Hematopoietic multipotent progenitor cell (in vitro differentiated cells): Measurements from ENCODE around the gene GRK5. TPM values are rescaled to one million over a fixed set of nuclear protein-coding genes. Genes with fewer than 3 reads are reported as not detected.

Experiments used
- DNase-seq, 3 donors: peaks; one replicate each; pipeline ENCODE4 v3.0.0-alpha.2; 2011 to 2015; ENCODE audit warnings: low read depth in 2 of 3, low spot score in 2 of 3
- total RNA-seq: library from RNA; depleted of rRNA; stranded (reverse); fragments of >200 nt; gene quantifications from one replicate; pipeline ENCODE4 v1.2.3, GENCODE V29; 2012

Gene GRK5
- total RNA-seq, 1 donor, result 2.2 TPM

- DNase-seq, result no peak
Measured at GRCh38 chr10:119446441-119447277, 239.3 kb downstream of the GRK5 start.

- DNase-seq, result no peak
Measured at GRCh38 chr10:119447421-119447820, 240.1 kb downstream of the GRK5 start.

GRCh38 chr10:119447823-119448546 is 240.6 kb downstream of the GRK5 start:
- no peak for DNase-seq

- no peak for DNase-seq
Measured at GRCh38 chr10:119448628-119449584, 241.5 kb downstream of the GRK5 start.

- no peak for DNase-seq
Measured at GRCh38 chr10:119449760-119450461, 242.5 kb downstream of the GRK5 start.

GRCh38 chr10:119450606-119451299 is 243.4 kb downstream of the GRK5 start:
- no peak for DNase-seq

- no peak for DNase-seq
Measured at GRCh38 chr10:119451300-119451896, 244.0 kb downstream of the GRK5 start.

- DNase-seq, result no peak
Measured at GRCh38 chr10:119452396-119452795, 245.0 kb downstream of the GRK5 start.

GRCh38 chr10:119453313-119453712 is 245.9 kb downstream of the GRK5 start:
- no peak for DNase-seq

- no peak for DNase-seq
Measured at GRCh38 chr10:119454316-119454715, 246.9 kb downstream of the GRK5 start.

- DNase-seq, result no peak
Measured at GRCh38 chr10:119454990-119455389, 247.6 kb downstream of the GRK5 start.

- DNase-seq, result no peak
Measured at GRCh38 chr10:119455609-119456434, 248.5 kb downstream of the GRK5 start.

- no peak for DNase-seq
Measured at GRCh38 chr10:119456435-119456810, 249.1 kb downstream of the GRK5 start.

GRCh38 chr10:119457966-119458766 is 250.8 kb downstream of the GRK5 start:
- no peak for DNase-seq

- DNase-seq, result no peak
Measured at GRCh38 chr10:119459681-119460340, 252.4 kb downstream of the GRK5 start.

- DNase-seq, result no peak
Measured at GRCh38 chr10:119460369-119461195, 253.2 kb downstream of the GRK5 start.
